Fibroblast of skin of back (primary cell): ENCODE measurements around the gene ORMDL3.
A peak's percentile ranks its signal among the peaks of the same experiment; 100 is the strongest.
"Not testable (repeated sequence)": the region's sequence is repeated elsewhere in the genome, so short reads cannot be mapped to it uniquely, and the experiment has no call there.

Source experiments
- DNase-seq: peaks from one replicate; pipeline ENCODE4 v3.0.0-alpha.2; 2013

Gene ORMDL3

DNA sequence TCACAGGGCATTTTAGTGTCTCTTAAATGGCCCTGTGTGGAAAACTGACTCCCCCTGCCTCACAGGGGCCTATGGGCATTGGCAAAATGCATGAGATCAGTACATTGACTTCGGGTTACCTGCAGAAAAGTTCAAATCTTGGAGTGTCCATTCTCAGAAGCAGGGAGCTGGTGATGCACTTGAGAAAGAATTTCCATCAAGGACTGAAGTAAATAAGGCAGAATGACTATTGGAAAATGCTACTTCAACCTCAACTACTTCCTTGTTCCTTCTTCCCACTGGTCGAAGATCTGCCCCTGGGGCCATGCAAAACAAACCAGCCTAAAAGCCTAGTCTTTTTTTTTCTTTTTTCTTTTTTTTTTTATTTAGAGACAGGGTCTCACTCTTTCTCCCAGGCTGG lies 21.6 kb upstream of the ORMDL3 start:
- no peak for DNase-seq

DNA sequence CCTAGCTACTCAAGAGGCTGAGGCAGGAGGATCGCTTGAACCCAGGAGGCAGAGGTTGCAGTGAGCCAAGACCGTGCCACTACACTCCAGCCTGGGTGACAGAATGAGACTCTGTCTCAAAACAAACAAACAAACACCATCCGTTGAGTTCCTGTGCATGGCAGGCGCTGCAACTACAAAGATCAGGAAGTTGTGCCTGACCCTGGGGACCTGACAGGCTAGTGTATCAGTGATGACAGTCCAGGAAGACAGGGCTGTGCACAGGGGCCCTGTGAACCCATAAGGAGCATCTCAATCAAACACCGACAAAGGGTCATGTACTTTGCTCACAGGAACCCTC lies 21.1 kb upstream of the ORMDL3 start:
- not testable (repeated sequence) for DNase-seq

DNA sequence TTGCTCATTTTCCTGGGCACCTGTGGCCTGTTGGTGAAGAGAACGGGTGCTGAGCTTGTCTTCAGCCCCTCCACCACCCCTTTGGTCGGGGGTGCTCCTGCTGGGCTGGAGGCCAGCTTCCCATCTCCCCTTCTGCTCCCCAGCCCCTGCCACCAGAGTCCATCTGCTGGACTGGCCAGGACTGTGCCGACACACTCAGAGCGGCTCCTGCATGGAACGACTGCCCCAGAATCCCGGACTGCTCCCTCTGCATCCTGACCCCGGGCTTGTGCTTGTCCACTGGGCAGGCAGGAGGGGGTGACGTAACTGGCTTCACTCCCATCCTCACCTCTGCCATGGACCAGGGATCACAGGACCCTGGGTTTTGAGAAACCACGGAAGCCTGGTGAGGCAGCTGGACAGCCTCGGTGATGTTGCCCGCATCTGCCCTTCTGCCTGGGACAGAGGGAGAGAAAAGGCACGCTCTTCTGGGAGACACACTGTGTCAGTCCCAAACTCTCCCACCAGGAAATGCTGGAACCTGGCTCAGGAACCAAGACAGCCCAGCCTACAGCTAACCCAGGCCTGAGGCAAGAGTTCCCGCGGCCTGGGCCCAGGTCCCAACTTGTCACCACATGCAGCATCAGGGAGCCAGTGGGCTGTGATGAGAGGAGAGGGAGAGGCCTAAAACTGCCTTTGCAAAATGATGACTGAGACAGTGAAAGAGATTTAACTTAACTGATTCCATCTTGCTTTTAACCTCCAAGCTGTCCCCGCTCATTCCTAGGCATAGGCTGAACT lies 19.3 kb upstream of the ORMDL3 start:
- no peak for DNase-seq

DNA sequence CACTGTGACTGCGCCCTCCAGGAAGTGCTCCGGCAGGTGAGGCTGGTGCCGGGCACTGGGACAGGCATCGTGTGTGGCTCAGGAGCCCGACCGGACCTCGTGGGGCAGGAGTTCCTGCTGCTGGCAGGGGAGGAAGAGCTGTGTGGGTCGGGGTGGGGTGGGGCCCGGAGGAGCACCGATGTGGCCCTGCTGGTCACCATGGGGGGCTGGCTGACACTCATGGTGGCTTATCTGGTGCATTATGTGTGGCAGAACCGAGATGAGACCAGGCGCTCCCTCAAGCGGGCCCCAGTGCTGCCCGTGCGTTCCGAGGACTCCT lies 17.0 kb upstream of the ORMDL3 start:
- no peak for DNase-seq

DNA sequence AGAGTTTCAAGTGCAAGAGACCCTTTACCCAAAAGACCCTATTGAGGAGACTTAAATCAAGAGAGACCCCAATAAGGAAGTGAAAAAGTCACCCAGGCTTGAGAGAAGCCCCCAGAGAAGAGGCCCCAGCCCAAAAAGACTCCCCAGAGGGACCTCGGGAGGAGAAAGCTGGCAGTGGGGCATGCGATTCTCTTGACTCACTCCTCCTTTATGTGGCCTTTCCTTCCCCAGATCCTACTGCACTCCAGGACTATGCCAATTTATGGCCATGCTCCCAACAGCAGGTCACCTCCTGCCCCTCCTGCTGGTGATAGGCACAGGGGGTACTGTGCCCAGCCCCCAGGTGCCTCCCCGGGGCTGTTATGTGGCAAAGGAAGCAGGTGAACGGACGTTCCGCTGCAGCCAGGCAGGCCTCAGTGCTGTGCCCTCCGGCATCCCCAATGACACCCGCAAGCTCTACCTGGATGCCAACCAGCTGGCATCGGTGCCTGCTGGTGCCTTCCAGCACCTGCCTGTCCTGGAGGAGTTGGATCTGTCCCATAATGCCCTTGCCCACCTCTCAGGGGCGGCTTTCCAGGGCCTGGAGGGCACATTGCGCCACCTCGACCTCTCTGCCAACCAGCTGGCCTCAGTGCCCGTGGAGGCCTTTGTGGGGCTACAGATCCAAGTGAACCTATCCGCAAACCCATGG lies 16.4 kb upstream of the ORMDL3 start:
- DNase-seq, result no peak

DNA sequence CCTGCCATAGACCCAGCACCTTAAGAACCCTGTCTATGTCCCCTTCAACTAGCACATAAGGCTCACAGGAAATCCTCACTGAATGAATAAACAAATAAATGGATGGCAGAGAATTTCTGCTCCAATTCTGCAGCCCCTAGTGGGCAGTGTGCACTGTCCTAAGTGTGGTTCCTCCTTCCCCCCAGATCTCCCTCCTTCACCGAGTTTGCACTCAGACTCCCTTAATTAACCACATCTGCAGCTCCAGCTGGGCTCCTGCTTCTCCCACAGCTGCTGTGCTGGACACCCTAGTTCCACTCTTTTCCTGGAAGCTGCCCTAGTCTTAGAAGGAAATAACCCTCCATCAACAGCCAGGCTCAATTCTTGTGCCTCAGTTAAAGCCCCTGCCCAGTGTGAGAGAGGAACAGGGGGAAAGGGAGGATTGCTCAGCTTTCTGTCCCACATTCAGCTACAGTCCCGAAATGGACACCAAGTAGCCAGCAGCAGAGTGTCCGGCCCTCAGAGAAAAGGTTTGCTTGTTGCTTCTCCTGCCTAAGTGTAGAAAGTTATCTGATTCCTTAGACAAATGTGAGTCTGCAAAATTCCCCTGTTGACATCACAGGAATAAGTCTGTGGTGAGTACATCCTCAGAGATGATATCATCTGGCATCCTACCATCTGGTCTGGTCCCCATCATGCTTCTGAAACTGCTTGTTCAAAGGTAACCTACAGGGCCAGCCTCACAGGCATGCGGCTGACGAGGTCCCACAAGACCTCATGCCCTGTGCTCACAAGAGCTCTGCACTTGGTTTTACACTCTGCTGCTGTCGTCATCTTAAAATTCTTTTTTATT lies 12.4 kb upstream of the ORMDL3 start:
- peak; percentile 79 for DNase-seq

DNA sequence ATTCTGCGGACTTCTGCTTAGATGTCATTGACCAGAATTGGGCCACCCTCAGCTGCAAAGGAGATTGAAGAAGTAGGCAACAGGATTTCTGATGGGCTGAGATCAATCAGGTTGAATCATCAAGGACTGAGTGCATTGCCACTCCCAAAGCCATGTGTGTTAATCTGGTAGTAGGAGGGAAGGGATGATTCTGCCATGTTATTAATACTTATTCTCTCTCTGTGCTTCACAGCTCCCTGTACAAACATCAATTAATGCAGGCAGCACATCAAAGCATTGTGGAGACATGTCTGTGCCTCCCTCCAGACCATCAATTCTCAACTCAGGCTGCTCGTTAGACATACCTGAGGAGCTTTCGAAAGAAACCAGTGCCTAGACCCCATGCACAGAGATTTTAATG lies 11.7 kb upstream of the ORMDL3 start:
- DNase-seq, result no peak

DNA sequence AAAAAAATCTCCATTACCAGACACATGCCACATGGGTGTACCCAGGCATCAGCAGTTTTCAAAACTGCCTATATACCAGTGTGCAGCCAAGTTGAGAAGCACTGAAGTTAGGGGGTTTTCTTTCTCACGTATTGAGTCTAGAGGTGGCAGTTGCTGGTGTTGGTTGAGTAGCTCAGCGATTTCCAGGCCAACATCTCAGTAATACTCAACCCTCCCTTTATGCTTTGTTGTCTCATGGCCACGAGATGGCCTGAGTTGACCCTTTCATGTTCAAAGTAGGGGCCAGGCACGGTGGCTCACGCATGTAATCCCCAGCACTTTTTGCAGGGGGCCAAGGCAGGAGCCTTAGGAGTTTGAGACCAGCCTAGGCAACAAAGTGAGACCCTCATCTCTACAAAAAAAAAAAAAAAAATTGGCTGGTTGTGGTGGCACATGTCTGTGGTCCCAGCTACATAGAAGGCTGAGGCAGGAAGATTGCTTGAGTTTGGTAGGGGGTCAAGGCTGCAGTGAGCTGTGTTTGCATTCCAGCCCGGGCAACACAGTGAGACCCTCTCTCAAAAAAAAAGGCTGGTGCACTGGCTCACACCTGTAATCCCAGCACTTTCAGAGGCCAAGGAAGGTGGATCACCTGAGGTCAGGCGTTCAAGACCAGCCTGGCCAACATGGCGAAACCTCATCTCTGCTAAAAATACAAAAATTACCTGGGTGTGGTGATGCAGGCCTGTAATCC lies 10.9 kb upstream of the ORMDL3 start:
- DNase-seq, result no peak

DNA sequence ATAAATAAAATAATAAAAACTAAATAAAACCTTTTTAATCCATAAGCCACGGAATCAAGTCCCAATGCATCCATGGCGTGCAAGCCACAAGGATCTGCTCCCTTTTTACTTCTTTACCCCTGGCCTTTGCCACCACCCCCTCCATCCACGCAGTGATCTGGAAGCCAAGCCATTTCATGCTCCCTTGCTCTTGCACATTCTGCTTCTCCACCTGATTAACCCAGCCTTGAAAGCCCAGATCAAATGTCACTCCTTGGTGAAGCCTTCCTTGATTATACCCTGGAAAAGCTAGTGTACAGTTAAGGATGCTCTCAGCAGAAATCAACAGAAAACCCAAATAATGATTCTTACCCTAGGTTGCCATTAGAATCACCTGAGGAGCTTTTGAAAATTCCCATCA lies 10.0 kb upstream of the ORMDL3 start:
- DNase-seq, result no peak

DNA sequence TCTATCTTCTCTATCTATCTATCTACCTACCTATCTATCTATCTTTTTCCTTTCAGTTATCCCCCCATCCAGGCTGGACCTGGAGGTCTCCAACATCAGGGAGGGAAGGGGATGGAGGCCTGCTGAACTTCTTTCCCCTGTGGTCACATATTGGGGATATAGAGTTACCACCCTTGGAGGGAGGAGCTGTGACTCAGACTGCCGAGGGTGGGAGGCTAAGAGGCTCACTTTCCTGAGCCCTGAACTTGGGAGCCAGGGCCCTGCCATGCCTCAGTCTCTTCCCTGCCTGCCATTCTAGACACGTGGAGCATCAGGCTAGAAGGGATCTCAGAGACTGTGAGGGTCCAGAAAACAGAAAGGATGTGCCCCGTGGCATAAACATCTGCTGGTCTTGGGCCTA lies 8.5 kb upstream of the ORMDL3 start:
- DNase-seq, result peak; percentile 33

DNA sequence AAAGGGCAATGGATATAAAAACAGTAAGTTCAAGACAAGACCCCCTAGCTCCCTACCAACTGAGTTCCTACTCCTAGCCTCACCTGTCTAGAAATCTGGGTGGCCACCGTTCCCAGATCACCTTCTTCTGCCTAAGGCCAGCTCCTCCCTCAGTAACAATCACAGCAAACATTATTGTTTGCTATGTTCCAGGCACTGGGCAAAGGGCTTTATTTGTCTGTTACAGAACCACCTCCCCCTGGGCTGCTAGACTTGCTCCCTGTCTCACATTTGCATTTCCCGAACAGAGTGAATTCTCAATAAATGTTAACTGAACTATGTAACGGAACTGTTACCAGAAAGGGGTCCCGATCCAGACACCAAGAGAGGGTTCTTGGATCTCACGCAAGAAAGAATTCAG lies 6.9 kb upstream of the ORMDL3 start:
- DNase-seq, result no peak

DNA sequence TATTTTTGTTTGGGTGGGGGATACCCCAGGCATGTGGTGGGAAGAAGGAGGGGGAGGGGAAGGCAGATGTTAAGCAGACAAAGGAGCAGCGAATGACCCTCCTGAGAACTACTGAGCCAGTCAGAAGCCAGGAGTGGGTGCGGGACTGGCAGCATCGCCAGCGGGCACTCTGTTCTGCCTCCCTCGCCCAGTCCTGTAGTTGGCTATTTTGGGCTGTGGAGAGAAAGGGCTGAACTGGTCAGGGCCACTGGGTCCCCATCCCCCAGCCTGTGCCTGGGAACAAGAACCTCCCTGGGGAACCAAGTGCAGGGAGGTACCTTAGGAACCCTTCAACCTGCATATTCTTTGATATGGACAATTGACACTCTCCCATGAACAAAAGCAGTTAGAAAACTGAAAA lies 6.5 kb upstream of the ORMDL3 start:
- DNase-seq, result no peak

DNA sequence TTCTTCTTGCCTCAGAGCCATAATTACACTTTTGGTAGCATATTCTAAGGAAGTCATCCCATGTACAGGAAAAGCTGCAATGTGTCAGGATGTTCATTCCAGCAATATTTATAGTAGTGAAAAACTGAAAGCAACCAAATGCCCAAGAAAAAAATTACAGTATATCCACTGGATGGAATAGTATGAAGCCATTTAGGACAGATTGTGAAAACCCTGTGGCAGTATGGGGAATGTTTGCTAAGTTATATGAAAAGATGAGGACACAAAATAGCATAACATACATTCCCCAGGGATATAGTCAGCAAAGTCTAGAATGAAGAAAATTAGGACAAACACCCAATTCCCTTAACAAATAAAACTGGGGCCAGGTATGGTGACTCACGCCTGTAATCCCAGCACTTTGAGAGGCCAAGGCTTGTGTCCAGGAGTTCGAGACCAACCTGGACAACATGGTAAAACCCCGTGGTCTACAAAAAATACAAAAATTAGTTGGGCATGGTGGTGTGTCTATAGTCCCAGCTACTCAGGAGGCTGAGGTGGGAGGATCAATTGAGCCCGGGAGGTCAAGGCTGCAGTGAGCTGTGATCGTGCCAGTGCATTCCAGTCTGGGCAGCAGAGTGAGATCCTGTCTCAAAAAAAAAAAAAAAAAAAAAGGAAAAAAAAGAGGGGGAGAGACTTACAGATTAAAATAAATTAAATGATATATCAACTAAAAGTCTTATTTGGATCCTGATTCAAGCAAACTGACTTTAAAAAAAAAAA lies 2.4 kb upstream of the ORMDL3 start:
- DNase-seq, result peak; percentile 90

DNA sequence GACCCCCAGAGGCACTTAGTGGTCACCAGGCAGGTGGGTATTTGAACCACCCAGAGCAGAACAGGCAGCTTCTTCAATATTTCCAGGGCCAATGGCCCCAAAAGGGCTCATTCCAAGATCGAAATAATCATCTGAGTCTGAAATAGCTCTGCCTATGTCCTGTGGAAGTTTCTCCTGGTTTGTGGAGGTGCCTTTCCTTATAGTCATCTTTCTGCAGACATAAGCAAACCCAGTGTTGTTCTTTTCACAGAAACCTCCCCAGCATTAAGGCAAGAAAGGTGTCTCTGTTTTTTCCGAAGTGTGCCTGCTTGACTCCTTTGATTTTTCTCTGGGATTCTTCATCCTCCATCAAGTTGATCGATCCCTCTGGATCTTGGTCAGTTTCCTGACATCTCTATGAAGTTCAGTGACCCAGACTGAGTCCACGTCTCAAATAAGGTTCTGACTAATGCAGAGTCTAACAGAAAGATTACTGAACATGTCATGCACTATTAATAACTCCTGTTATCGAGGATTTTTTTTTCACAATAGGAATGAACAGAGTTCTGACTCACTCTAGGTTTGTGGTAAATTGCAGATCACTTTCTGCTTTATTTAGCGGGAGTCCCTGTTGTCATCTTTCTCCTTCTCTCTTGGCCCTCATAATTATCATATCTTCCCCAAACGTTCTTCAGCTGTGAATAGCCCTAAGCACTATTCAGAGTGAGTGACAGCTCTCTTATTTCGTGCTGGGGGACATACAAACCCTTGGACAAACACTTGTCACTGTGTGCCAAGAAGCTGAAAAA lies 1.7 kb upstream of the ORMDL3 start:
- DNase-seq, result peak; percentile 97

DNA sequence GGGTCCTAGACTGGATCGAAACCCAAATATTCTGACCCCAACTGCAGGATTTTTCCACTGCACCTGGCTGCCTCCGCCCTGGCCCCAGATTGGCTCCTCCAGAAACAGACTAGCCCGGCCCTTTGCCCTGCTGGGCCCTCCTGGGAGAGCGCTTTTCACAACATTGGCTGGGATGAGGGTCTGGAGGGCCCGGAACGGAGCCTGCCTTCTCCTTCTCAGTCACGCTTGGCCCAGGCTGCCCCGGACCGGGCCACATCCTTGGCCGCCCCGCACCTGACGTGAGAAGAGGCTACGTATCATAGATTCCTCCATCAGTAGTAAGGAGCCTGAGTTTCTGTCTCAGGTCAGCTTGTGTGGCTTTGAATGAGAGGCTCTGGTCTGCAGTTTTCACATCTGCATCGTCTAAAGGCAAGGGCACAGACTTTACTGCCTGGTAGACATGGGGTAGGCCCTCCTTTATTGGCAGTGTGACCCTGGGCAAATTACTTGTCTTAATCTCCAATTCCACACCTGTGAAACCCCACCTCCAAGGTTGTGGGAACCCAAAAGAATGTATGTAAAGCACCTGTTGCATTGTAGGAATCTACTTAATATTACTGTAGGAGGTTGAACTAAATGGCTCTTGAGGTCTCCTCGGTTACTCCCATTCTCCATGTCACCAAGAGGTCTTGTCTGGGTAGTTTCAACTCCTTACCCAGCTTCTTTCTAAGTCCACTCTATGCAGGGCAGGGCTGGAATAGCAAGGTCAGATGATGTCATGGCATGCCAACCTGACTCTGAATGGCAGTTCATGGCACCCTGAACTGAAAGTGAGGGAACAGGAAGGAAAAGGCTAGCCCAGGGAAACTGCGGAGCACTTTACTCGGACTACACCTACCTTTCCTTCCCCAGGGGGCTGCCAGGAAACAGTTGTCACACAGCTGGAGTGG lies 792 bp upstream of the ORMDL3 start:
- DNase-seq, result peak; percentile 25

DNA sequence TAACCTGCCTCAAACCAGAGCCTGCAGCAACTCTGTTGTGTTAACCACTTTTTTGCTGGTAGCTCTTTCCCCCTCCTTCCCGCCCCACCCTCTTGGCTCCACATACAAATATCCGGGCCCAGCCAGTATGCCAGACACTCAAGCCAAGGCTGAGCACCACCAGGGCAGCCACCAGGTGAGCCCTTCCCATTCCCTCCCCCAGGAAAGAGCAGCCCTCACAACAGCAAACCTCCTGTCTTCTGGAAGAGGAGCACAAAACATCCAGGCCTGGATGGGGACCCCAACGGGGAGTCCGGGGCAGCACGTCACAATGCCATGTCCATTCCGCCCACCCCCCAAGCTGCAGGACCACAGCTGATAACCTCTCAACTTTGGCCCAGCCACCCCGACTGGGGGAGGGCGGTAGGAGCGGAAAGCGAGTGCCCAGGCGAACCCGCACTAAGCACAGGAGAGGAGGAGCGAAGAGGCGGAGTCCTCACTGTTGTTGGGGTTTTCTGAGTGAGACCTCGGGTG lies 757 bp downstream of the ORMDL3 start:
- DNase-seq, result peak; percentile 14

DNA sequence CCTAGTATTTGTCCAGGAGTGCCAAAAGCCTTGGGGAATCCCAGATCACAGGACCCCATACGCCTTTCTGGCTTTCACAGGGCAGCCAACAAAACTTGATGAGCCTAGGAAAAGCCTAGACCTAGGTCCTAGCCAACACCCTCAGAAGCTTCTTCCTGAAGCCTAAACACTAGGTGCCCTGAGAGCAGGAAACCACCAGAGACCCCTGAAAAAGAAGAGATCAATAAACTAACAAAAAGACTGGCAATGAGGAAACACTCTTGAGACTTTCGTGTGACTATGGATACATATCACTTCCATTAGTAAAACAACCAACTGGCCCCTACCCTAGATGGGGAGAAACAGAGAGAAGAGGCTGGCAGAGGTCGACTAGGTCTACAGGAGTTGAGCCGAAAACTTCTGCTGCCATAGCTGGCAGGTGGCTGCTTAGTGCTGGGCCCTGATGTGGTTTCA lies 1.2 kb downstream of the ORMDL3 start:
- DNase-seq, result no peak

DNA sequence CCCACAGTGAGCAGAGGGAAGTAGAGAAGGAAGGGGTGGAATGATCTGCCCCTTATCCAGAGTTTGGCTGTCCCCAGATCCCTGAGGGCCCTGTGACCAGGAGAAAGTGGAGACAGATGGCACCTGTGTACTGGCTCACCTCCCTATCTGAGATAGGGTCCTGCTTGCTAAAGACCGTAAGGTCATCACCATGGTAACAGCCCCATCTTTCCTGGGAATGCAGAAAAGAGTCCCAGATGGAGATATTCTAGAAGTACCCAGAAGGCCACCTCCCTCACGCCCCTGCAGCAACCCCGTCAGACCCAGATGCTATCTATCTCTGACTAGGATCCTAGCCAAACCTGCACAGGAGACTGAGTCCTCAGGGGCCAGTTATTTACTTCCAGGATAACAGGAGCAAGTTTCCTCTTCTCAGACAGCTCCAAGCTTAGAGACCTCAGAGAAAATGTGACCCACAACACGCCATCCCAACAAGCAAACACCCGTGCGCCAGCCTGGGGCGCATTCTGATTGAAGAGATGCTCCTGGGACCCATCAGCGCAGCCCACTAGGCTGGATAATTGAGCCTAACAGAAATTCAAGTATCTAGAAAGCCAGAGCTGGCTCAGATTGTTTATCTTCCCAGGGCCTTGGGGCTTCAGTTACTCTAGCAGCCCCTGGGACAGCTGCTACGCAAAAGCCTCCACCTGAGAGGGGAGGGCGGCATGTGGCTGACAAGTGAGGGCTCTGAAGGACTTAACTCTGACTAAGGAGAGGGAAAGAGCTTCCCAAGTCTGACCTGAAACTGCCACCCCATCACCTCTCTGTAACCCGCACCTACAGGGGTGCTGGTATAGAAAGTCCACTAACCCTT lies 1.9 kb downstream of the ORMDL3 start:
- DNase-seq, result no peak

DNA sequence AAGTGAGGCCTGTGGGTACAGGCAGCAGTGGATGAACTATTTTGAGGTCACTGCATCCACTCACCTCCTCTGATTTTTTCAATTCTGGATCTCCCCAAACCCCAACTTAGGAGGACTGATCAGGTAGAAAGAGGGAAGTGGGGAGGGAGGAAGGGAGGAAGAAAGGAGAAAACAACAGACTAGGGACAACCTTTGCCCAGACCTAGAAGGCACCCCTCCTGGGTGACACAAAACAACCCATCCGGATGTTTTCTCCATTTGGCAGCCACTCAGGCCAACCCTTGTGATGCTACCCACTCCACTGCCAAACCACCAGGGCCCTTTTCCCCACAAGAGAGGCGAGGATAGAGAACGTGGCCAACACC lies 2.7 kb downstream of the ORMDL3 start:
- no peak for DNase-seq
